Measurements from ENCODE around the gene FLNB. TPM values are rescaled to one million over a fixed set of nuclear protein-coding genes. Genes with fewer than 3 reads are reported as not detected.

FLNB gene
- total and polyA plus RNA-seq, 2 of the 13 experiments (the other 11 are each of a cell fraction or from before 2014, with no cell fraction given): 106 to 130 TPM

- TF ChIP-seq FOXO4 (CRISPR knock-in tag; conservative IDR thresholded peaks at IDR 0.05): no peak
- TF ChIP-seq TERF1 (CRISPR knock-in tag; IDR thresholded peaks at IDR 0.05): no peak
- 0 out of 2 replicates have a peak, but pooled peaks have one; percentile 28 for TF ChIP-seq KDM1A (CRISPR knock-in tag; IDR thresholded peaks at IDR 0.05)
- TF ChIP-seq ATF2 (CRISPR knock-in tag; IDR thresholded peaks at IDR 0.05): peak; percentile 100
- TF ChIP-seq GLMP (CRISPR knock-in tag; IDR thresholded peaks at IDR 0.05; ENCODE audit: borderline replicate concordance): no peak
- no peak for TF ChIP-seq MXD1 (CRISPR knock-in tag; IDR thresholded peaks at IDR 0.05)
- TF ChIP-seq ATRX (CRISPR knock-in tag; IDR thresholded peaks at IDR 0.05; ENCODE audit: borderline replicate concordance): no peak
- no peak for TF ChIP-seq ZSCAN5A (CRISPR knock-in tag; IDR thresholded peaks at IDR 0.05; ENCODE audit: borderline replicate concordance)
- TF ChIP-seq SRSF1 (optimal IDR thresholded peaks at IDR 0.05; ENCODE audit: low read depth, low read length): no peak
- TF ChIP-seq TFDP2 (CRISPR knock-in tag; IDR thresholded peaks at IDR 0.05): no peak
- no peak for TF ChIP-seq ZNF558 (CRISPR knock-in tag; IDR thresholded peaks at IDR 0.05; ENCODE audit: borderline replicate concordance)
- TF ChIP-seq RAD21 (CRISPR knock-in tag; IDR thresholded peaks at IDR 0.05): no peak
- TF ChIP-seq FOSL2 (CRISPR knock-in tag; IDR thresholded peaks at IDR 0.05): peak; percentile 99
- TF ChIP-seq ZC3H13 (CRISPR knock-in tag; IDR thresholded peaks at IDR 0.05): no peak
- TF ChIP-seq ZFP37 (CRISPR knock-in tag; IDR thresholded peaks at IDR 0.05; ENCODE audit: borderline replicate concordance): no peak
- peak; percentile 69; the same call in 1 of the 2 replicates for TF ChIP-seq YEATS2 (CRISPR knock-in tag; IDR thresholded peaks at IDR 0.05; ENCODE audit: borderline replicate concordance)
- no peak for TF ChIP-seq MED8 (CRISPR knock-in tag; IDR thresholded peaks at IDR 0.05; ENCODE audit: insufficient replicate concordance)
- peak; percentile 50; the same call in 1 of the 2 replicates for TF ChIP-seq BORCS8-MEF2B (CRISPR knock-in tag; IDR thresholded peaks at IDR 0.05)
- peak; percentile 97 for TF ChIP-seq SALL1 (CRISPR knock-in tag; IDR thresholded peaks at IDR 0.05)
- TF ChIP-seq ZNF678 (CRISPR knock-in tag; IDR thresholded peaks at IDR 0.05): no peak
- TF ChIP-seq MATR3 (CRISPR knock-in tag; IDR thresholded peaks at IDR 0.05): no peak
- no peak for TF ChIP-seq NR1H2 (CRISPR knock-in tag; IDR thresholded peaks at IDR 0.05; ENCODE audit: borderline replicate concordance, low read depth)
These were observed 41.0 kb downstream of the FLNB start (continued) for GRCh38 chr3:58049143-58049785.
